Nucleus accumbens (tissue), 56 donors: Measurements from ENCODE around the gene UCP3.

Experiments
- DNase-seq, 56 donors: peaks; one replicate each; lab custom pipeline; 2025; lab: John Stamatoyannopoulos, UW

Gene UCP3

GRCh38 chr11:74019104-74019738 is 10.3 kb upstream of the UCP3 start:
- DNase-seq = no peak

- peak in 41 of 56 donors; percentile 5 to 72 (median 44) for DNase-seq
These were observed 9.6 kb upstream of the UCP3 start for GRCh38 chr11:74018331-74019005.

- DNase-seq = no peak
These were observed 8.7 kb upstream of the UCP3 start for GRCh38 chr11:74017631-74018030.

- DNase-seq = no peak
These were observed 7.2 kb upstream of the UCP3 start for GRCh38 chr11:74015919-74016684.

- DNase-seq = peak in 3 of 56 donors; percentile 6 to 16 (median 10)
These were observed 6.0 kb upstream of the UCP3 start for GRCh38 chr11:74014880-74015279.

GRCh38 chr11:74013141-74013540 is 4.3 kb upstream of the UCP3 start:
- no peak for DNase-seq

GRCh38 chr11:74012074-74012809 is 3.4 kb upstream of the UCP3 start:
- DNase-seq = no peak

GRCh38 chr11:74011360-74012073 is 2.6 kb upstream of the UCP3 start:
- no peak for DNase-seq

GRCh38 chr11:74010306-74011300 is 1.7 kb upstream of the UCP3 start:
- DNase-seq = no peak

GRCh38 chr11:74009675-74010305 is 905 bp upstream of the UCP3 start:
- no peak for DNase-seq

GRCh38 chr11:74009230-74009547 is 304 bp upstream of the UCP3 start:
- DNase-seq = no peak

- DNase-seq = no peak
These were observed 1.1 kb downstream of the UCP3 start for GRCh38 chr11:74007691-74008372.

GRCh38 chr11:74006743-74007304 is 2.1 kb downstream of the UCP3 start:
- DNase-seq = no peak

- DNase-seq = no peak
These were observed 3.0 kb downstream of the UCP3 start for GRCh38 chr11:74005721-74006517.

GRCh38 chr11:74004759-74005615 is 3.9 kb downstream of the UCP3 start:
- peak in 1 of 56 donors; percentile 17 for DNase-seq
